ENCODE data around the gene LRRN4CL. TPM values are rescaled to one million over a fixed set of nuclear protein-coding genes. Genes with fewer than 3 reads are reported as not detected.
A peak's percentile ranks its signal among the peaks of the same experiment; 100 is the strongest.

Gene LRRN4CL
- total and polyA plus RNA-seq, 9 of the 15 experiments (the other 6 are each of a cell fraction or from before 2014, with no cell fraction given): 0.03 to 0.11 (median 0.05) TPM; not detected in 4

- TF ChIP-seq, protein P1, sequence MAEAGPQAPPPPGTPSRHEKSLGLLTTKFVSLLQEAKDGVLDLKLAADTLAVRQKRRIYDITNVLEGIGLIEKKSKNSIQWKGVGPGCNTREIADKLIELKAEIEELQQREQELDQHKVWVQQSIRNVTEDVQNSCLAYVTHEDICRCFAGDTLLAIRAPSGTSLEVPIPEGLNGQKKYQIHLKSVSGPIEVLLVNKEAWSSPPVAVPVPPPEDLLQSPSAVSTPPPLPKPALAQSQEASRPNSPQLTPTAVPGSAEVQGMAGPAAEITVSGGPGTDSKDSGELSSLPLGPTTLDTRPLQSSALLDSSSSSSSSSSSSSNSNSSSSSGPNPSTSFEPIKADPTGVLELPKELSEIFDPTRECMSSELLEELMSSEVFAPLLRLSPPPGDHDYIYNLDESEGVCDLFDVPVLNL (CRISPR knock-in tag; IDR thresholded peaks at IDR 0.05; ENCODE audit: low read depth): peak; percentile 59; the same call in 1 of the 2 replicates
- TF ChIP-seq MXI1 (IDR thresholded peaks at IDR 0.05; ENCODE audit: low read depth, low read length): 0 out of 2 replicates have a peak, but pooled peaks have one; percentile 67
- TF ChIP-seq C11orf30 (IDR thresholded peaks at IDR 0.05; ENCODE audit: low read depth): peak; percentile 78
- no peak for TF ChIP-seq HNRNPL (IDR thresholded peaks at IDR 0.05; ENCODE audit: low read depth, low read length)
- no peak for TF ChIP-seq CEBPG (CRISPR knock-in tag; IDR thresholded peaks at IDR 0.05)
- no peak for TF ChIP-seq CEBPG (tag; conservative IDR thresholded peaks at IDR 0.05 in 1 of 2, IDR thresholded peaks at IDR 0.05 in 1 of 2)
- TF ChIP-seq JUN (IDR thresholded peaks at IDR 0.05; ENCODE audit: borderline replicate concordance, low read depth, low read length): no peak
- TF ChIP-seq JUN (CRISPR knock-in tag; IDR thresholded peaks at IDR 0.05; ENCODE audit: borderline replicate concordance): no peak
- TF ChIP-seq PYGO2 (tag; IDR thresholded peaks at IDR 0.05): no peak
- 0 out of 2 replicates have a peak, but pooled peaks have one; percentile 19 for TF ChIP-seq ZSCAN32 (CRISPR knock-in tag; IDR thresholded peaks at IDR 0.05)
- TF ChIP-seq OTX1 (CRISPR knock-in tag; IDR thresholded peaks at IDR 0.05): peak; percentile 51; the same call in 1 of the 2 replicates
- TF ChIP-seq ILF3 (IDR thresholded peaks at IDR 0.05; ENCODE audit: borderline replicate concordance): no peak; the same call in 1 of the 2 replicates
- TF ChIP-seq SAP30 (IDR thresholded peaks at IDR 0.05; ENCODE audit: borderline replicate concordance, insufficient read depth, low read depth, low read length, poor library complexity, severe bottlenecking): no peak
- no peak for TF ChIP-seq NR4A1 (CRISPR knock-in tag; IDR thresholded peaks at IDR 0.05)
- TF ChIP-seq NR4A1 (tag; IDR thresholded peaks at IDR 0.05): 0 out of 2 replicates have a peak, but pooled peaks have one; percentile 57
- TF ChIP-seq GABPB1 (CRISPR knock-in tag; IDR thresholded peaks at IDR 0.05): peak; percentile 82; the same call in 1 of the 2 replicates
- TF ChIP-seq E2F3 (CRISPR knock-in tag; IDR thresholded peaks at IDR 0.05): peak; percentile 65; the same call in 1 of the 2 replicates
- TF ChIP-seq CHD1 (IDR thresholded peaks at IDR 0.05; ENCODE audit: low read length): peak; percentile 97
Measured at GRCh38 chr11:62645946-62646824, 43.1 kb downstream of the LRRN4CL start, which contains the start of gene GANAB (continued).

Data from K562 (cell line).